Measurements from ENCODE around the gene ZMYND8. TPM values are rescaled to one million over a fixed set of nuclear protein-coding genes. Genes with fewer than 3 reads are reported as not detected.

The ZMYND8 gene
- total RNA-seq, 4 donors from 2014 or later = 29.7 to 42.4 (median 30.9) TPM

- Histone ChIP-seq H3K36me3 (peaks cover 44 to 56% of the 10 kb centered on the region in 2 donors), H3K9me3 (no peaks in the 10 kb centered on the region), H3K4me1 (no peaks in the 10 kb centered on the region), H3K4me3 (replicated peaks in 1 of 3) (no peak overlapping the region), H3K27me3 (no peaks in the 10 kb centered on the region), H3K27ac (no peak overlapping the region)
- TF ChIP-seq POLR2A (IDR thresholded peaks at IDR 0.05) = no peak
- TF ChIP-seq CTCF (IDR thresholded peaks at IDR 0.05) = no peak
- WGBS, 2 donors = 83 to 100% methylated on average over 1 of the region's 1 CpG
- intact Hi-C loops (cut with DNase I) = no loop called here
- DNase-seq = no peak
Measured at GRCh38 chr20:47225458-47225857, 131.0 kb downstream of the ZMYND8 start.

GRCh38 chr20:47224857-47225256, 131.6 kb downstream of the ZMYND8 start:
- DNase-seq = no peak
- 99% methylated on average over 4 of the region's 4 CpGs for WGBS, 2 donors
- intact Hi-C loops (cut with DNase I) = no loop called here

DNA sequence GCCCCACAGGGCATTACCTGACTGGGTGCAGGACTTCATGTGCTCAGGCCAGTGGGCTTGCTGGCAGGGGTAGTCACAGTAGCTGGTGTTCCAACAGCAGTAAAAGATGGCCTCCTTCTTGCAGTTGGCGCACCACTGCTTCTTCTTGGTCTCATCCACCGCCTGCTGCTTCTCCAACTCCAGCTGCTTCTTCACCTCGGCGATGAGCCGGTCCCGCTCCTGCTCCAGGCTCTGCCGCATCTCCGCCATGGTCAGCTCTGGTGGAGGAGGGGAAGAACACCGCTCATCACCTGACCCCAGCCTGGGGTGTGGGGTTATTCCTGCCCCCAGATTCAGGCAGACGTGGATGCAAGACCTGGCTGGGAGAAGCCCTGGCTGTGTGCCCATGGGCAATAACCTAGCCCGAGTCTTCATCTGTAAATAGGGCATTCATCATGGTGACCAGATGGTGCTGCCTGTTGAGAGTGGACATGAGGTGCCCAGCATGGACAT, 132.2 kb downstream of the ZMYND8 start:
- DNase-seq = no peak
- H3K9me3 ChIP-seq = no peaks in the 10 kb centered on the region
- intact Hi-C loops (cut with DNase I) = no loop called here
- H3K27ac ChIP-seq = no peak overlapping the region
- WGBS, 2 donors = 94 to 95% methylated on average over 11 of the region's 11 CpGs
- peaks cover 40 to 61% of the 10 kb centered on the region in 2 donors for H3K36me3 ChIP-seq
- no peaks in the 10 kb centered on the region for H3K4me1 ChIP-seq
- no peak overlapping the region for H3K4me3 ChIP-seq (replicated peaks in 1 of 3)
- H3K27me3 ChIP-seq = no peaks in the 10 kb centered on the region
- TF ChIP-seq POLR2A (IDR thresholded peaks at IDR 0.05) = no peak
- TF ChIP-seq CTCF (IDR thresholded peaks at IDR 0.05) = no peak

More at GRCh38 chr20:47224857-47225256, 131.6 kb downstream of the ZMYND8 start:
- H3K9me3 ChIP-seq = no peaks in the 10 kb centered on the region
- TF ChIP-seq CTCF (IDR thresholded peaks at IDR 0.05) (no peak), POLR2A (IDR thresholded peaks at IDR 0.05) (no peak)
- no peaks in the 10 kb centered on the region for H3K27me3 ChIP-seq
- H3K4me1 ChIP-seq = no peaks in the 10 kb centered on the region
- peaks cover 44 to 61% of the 10 kb centered on the region in 2 donors for H3K36me3 ChIP-seq
- H3K27ac ChIP-seq = no peak overlapping the region
- H3K4me3 ChIP-seq (replicated peaks in 1 of 3) = no peak overlapping the region

DNA sequence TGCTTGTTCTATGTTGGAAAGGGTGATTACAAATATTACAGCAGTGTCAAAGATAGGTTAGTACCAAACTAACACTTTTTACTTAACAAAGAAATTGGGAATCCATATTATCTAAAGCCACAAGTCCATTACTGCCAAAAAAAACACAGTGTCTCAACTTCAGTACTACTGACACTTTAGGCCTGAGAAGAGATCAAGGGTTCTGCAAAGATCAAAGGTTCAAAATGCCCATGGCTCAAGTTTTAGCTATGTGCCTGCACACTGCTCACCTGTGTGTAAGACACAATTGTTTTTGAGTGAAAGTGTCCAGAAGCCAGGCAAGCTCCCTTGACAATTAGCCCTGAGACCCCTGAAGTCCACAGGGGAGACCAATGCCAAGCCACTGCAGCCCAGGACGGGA, 132.6 kb downstream of the ZMYND8 start:
- intact Hi-C loops (cut with DNase I) = no loop called here
- H3K27me3 ChIP-seq = no peaks in the 10 kb centered on the region
- no peak overlapping the region for H3K4me3 ChIP-seq (replicated peaks in 1 of 3)
- peaks cover 38 to 61% of the 10 kb centered on the region in 2 donors for H3K36me3 ChIP-seq
- WGBS, 2 donors = 100% methylated on average over 1 of the region's 1 CpG
- TF ChIP-seq CTCF (IDR thresholded peaks at IDR 0.05) (no peak), POLR2A (IDR thresholded peaks at IDR 0.05) (no peak)
- no peaks in the 10 kb centered on the region for H3K9me3 ChIP-seq
- no peaks in the 10 kb centered on the region for H3K4me1 ChIP-seq
- DNase-seq = no peak
- H3K27ac ChIP-seq = no peak overlapping the region

DNA sequence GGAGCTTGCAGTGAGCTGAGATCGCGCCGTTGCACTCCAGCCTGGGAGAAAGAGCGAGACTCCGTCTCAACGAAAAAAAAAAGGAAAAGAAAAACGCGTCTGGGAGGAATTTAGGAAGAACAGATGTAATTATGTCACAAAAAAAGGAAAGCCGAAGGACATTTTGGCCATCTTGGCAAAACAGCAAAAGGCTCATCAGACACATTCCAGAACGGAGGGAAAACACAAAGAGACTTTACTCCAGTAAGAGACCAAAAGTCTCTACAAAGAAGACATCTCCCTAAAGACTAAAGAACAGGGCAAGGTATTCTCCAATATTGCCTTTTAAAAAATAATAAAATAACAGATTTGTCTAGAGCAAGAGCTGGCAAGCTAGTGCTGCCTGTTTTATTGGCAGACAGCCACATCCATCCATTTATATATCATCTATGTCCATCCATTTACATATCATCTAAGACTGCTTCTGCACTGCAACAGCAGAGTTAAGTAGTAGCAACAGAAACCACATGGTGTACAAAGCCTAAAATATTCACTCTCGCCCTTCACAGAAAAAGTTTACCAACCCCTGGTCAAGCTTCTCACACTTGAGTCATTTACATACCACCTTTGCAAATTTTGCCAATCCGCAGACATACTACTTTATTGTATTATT, 133.9 kb downstream of the ZMYND8 start:
- no peaks in the 10 kb centered on the region for H3K9me3 ChIP-seq
- no peak for DNase-seq
- WGBS, 2 donors = 95% methylated on average over 12 of the region's 12 CpGs
- intact Hi-C loops (cut with DNase I) = no loop called here
- H3K4me3 ChIP-seq (replicated peaks in 1 of 3) = no peak overlapping the region
- peaks cover 0 to 5% of the 10 kb centered on the region in 2 donors for H3K4me1 ChIP-seq
- no peaks in the 10 kb centered on the region for H3K27me3 ChIP-seq
- no peak overlapping the region for H3K27ac ChIP-seq
- TF ChIP-seq POLR2A (IDR thresholded peaks at IDR 0.05) = no peak
- peaks cover 38 to 50% of the 10 kb centered on the region in 2 donors for H3K36me3 ChIP-seq

Measured in thyroid gland (tissue), 4 donors.